GM21825 (cell line): Measurements from ENCODE around the gene VGLL4.

Source experiments
- ATAC-seq: cut with Tn5 transposase; IDR thresholded peaks from one replicate; pipeline ENCODE4 v1.9.1; 2021; ENCODE audit warnings: mild to moderate bottlenecking, moderate library complexity; ENCODE audit not compliant: unreplicated experiment

The VGLL4 gene

DNA sequence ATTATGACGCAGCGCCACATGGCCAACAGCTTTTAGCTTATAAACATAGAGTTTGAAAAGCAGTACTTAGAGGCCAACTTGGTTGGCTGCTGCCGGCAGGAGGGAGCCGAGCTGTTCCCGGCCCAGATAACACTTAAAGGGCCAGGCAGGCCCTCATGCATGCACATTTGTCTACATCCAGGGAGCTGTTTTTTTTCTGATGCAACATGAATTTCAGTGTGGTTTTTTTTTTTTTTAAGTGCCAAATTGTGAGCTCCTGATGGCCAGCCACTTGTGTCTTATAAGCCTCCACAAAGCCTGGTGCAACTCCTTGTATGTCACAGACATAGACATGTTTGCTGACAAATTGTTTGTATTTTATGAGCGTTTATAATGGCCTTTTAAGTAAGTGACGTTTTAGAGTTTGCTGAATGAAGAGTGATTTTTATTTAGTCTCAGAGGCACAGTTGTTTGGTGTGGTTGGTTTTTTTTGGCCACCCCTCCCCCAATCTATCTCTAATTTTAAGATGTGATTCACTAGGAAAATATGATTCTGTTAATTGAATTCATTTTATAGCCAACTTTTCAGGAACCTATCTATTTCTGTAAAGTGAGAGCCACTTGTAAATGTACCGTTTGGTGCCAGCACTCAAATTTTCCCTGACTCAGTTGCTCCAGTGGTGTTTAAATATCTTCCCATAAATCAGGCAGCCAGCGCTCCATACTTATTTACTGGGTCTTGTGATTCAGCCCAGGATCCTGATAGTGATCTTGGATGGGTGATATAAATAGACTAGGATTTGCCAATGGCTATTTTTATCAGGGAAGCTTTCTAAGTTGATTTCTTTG is 134.3 kb downstream of the VGLL4 start:
- ATAC-seq, result no peak

DNA sequence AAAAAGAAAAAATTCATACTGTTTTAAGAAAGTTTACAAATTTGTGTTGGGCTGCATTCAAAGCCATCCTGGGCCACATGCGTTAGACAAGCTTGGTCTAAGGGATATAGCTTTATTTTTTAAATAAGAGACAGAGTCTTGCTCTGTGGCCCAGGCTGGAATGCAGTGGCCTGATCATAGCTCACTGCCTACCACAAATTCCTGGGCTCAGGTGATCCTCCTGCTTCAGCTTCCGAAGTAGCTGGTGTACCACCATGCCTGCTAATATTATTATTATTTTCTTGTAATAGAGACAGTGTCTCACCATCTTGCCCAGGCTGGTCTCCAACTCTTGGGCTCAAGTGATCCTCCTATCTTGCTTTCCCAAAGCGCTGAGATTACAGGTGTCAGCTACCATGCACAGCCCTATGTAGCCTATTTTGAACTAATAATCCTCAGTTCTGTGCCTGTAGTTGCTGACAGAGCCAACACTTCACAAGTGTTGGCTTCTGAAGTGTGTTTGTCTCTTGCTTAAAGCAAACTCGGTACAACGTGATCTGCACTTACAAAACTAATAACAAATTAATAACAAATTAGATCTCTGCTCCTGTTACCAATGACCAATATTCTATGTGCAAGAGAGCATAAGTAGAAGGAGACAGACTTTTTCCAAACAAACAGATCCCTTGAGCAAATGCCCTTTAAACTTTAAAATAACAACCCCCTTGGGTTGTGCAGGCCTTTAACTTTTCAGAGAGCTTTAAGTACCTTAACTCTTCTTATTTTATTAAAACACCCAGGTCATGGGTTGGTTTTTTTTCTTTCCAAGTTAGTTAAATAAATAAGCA is 135.2 kb downstream of the VGLL4 start:
- no peak for ATAC-seq

DNA sequence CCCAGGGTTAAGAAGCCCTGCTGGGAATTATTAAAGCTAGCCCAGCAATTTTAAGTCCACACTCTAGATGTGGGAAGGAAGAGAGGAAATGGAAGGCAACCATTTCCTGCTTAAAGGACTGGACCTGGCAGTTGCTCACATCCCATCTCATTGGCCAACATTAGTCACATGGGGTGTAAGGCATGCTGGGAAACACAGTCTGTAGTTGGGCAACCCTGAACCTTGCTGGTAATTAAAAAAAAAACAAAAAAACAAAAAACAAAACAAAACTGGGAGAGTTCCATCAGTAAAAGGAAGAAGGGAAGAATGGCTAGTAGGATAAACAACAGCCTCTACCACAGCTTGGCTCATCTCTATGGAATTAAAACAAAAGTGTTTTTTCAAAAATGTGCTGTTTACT is 136.0 kb downstream of the VGLL4 start:
- ATAC-seq, result no peak
